Endothelial cell of umbilical vein (primary cell): ENCODE results near the gene CACNG5. TPM values are rescaled to one million over a fixed set of nuclear protein-coding genes. Genes with fewer than 3 reads are reported as not detected.

Experiments used
- BruUV-seq: library from RNA; stranded (reverse); fragments of 400-500 nt; replicated peaks from 2 replicates; lab custom pipeline; 2021; lab: Mats Ljungman, UMichigan
- CTCF ChIA-PET: fragments of 300-600, 350-600 bp; sonication (Branson Sonifier 250); formaldehyde crosslinking; loops from one replicate; lab custom pipeline; 2021; ENCODE audit warnings: antibody characterized with exemption, inconsistent platforms; lab: Charles Lee
- POLR2A ChIA-PET: fragments of 300-600, 350-600 bp; sonication (Branson Sonifier 250); formaldehyde crosslinking; loops from one replicate; lab custom pipeline; 2021; ENCODE audit warnings: antibody characterized with exemption, inconsistent platforms; lab: Charles Lee
- DNase-seq: peaks from one replicate; pipeline ENCODE4 v3.0.0-alpha.2; 2011; ENCODE audit warnings: low read depth, low spot score
- FAIRE-seq: peaks from 2 replicates; lab custom pipeline; 2011; peaks lifted over from hg19 to GRCh38; lab: Jason Lieb, UNC
- H2AFZ ChIP-seq: 2 replicates; pipeline ENCODE4 v1.6.0; 2012; ENCODE audit warnings: low read depth, low read length, control low read depth, inconsistent platforms
- H3K27ac ChIP-seq: 2 replicates; pipeline ENCODE4 v1.5.1; 2011; ENCODE audit warnings: low read depth, mild to moderate bottlenecking, control low read depth, low read length, moderate library complexity; ENCODE audit not compliant: insufficient read depth
- H3K27me3 ChIP-seq, 2 experiments: 2 replicates each; pipeline versions ENCODE4 v1.6.0 to v1.6.1; 2011; ENCODE audit warnings: low read length in 2 of 2, mixed read lengths in 1 of 2; ENCODE audit not compliant: control insufficient read depth in 2 of 2, insufficient read depth in 2 of 2
- H3K36me3 ChIP-seq, 2 experiments: 2 replicates in 1 of 2; 3 replicates in 1 of 2; pipeline ENCODE4 v1.5.1; 2011; ENCODE audit warnings: low read length in 2 of 2, mild to moderate bottlenecking in 1 of 2, moderate library complexity in 1 of 2; ENCODE audit not compliant: control insufficient read depth in 2 of 2, insufficient read depth in 2 of 2; ENCODE audit errors: extremely low read depth in 1 of 2
- H3K4me1 ChIP-seq: 3 replicates; pipeline ENCODE4 v1.5.1; 2011; ENCODE audit warnings: mild to moderate bottlenecking, low read length; ENCODE audit not compliant: control insufficient read depth, insufficient read depth; ENCODE audit errors: extremely low read depth
- H3K4me2 ChIP-seq: 2 replicates; pipeline ENCODE4 v1.6.1; 2011; ENCODE audit warnings: low read length, control low read depth, mixed read lengths; ENCODE audit not compliant: insufficient read depth
- H3K4me3 ChIP-seq, 3 experiments: fragments of 200-600 bp in 1 of 3; sonication (generic), shearing (Covaris generic) in 1 of 3; replicated peaks in 1 of 3; 2 replicates each; pipeline ENCODE4 v1.5.1; 2011 to 2016; ENCODE audit warnings: control low read depth in 3 of 3, low read length in 3 of 3, mild to moderate bottlenecking in 2 of 3, inconsistent platforms in 1 of 3, low read depth in 1 of 3, moderate library complexity in 1 of 3; ENCODE audit not compliant: insufficient read depth in 1 of 3
- H3K79me2 ChIP-seq: 2 replicates; pipeline ENCODE4 v1.6.0; 2012; ENCODE audit warnings: low read length, inconsistent platforms; ENCODE audit not compliant: control insufficient read depth, insufficient read depth
- H3K9ac ChIP-seq: replicated peaks from 2 replicates; pipeline ENCODE3; 2011; ENCODE audit warnings: low read length, control low read depth; ENCODE audit not compliant: insufficient read depth; ENCODE audit errors: extremely low read depth
- H3K9me1 ChIP-seq: replicated peaks from 3 replicates; pipeline ENCODE4 v1.6.0; 2011; ENCODE audit warnings: mild to moderate bottlenecking, low read length; ENCODE audit not compliant: control insufficient read depth, insufficient read depth; ENCODE audit errors: extremely low read depth
- H3K9me3 ChIP-seq: replicated peaks from 2 replicates; pipeline ENCODE4 v1.5.1; 2012; ENCODE audit warnings: low read length, inconsistent platforms; ENCODE audit not compliant: control insufficient read depth, insufficient read depth
- H4K20me1 ChIP-seq: replicated peaks from 2 replicates; pipeline ENCODE3; 2011; ENCODE audit warnings: mild to moderate bottlenecking, low read length; ENCODE audit not compliant: control insufficient read depth, insufficient read depth; ENCODE audit errors: extremely low read depth
- CTCF ChIP-seq, 2 donors: IDR thresholded peaks; 1 replicate in 1 of 2; 2 replicates in 1 of 2; pipeline ENCODE4 v1.5.1; 2011; ENCODE audit warnings: low read length in 2 of 2, mild to moderate bottlenecking in 2 of 2, moderate library complexity in 2 of 2, control low read depth in 1 of 2, inconsistent platforms in 1 of 2, low read depth in 1 of 2; ENCODE audit not compliant: insufficient read depth in 1 of 2; ENCODE audit errors: extremely low read depth in 1 of 2
- EZH2 ChIP-seq: IDR thresholded peaks from 2 replicates; pipeline ENCODE4 v1.6.1; 2012; ENCODE audit warnings: borderline replicate concordance, low read depth, mild to moderate bottlenecking, moderate library complexity, low read length, inconsistent platforms; ENCODE audit not compliant: severe bottlenecking
- FOS ChIP-seq: IDR thresholded peaks from 2 replicates; pipeline ENCODE4 v1.6.1; 2011; ENCODE audit warnings: mild to moderate bottlenecking, low read length, moderate library complexity, borderline replicate concordance; ENCODE audit not compliant: insufficient read depth
- GATA2 ChIP-seq: IDR thresholded peaks from 2 replicates; pipeline ENCODE4 v1.7.0; 2011; ENCODE audit warnings: low read depth, mild to moderate bottlenecking, moderate library complexity, mixed read lengths, low read length; ENCODE audit not compliant: insufficient read length, insufficient read depth
- JUN ChIP-seq: IDR thresholded peaks from 2 replicates; pipeline ENCODE4 v1.6.1; 2011; ENCODE audit warnings: borderline replicate concordance, low read depth; ENCODE audit not compliant: insufficient read length, insufficient read depth
- MAX ChIP-seq: IDR thresholded peaks from 2 replicates; pipeline ENCODE4 v1.6.1; 2011; ENCODE audit not compliant: insufficient read depth, insufficient read length
- MYC ChIP-seq: IDR thresholded peaks from one replicate; pipeline ENCODE4 v1.6.1; 2011; ENCODE audit warnings: mild to moderate bottlenecking, low read depth, low read length
- POLR2A ChIP-seq: IDR thresholded peaks from 2 replicates; pipeline ENCODE4 v1.6.1; 2012; ENCODE audit warnings: low read depth, mild to moderate bottlenecking, control low read depth, low read length
- POLR2AphosphoS5 ChIP-seq: IDR thresholded peaks from 2 replicates; pipeline ENCODE4 v1.6.1; 2012; ENCODE audit warnings: low read depth, mild to moderate bottlenecking, control low read depth, low read length, moderate library complexity; ENCODE audit not compliant: insufficient read depth
- dilution Hi-C: fragments of 300-500 bp; cut with MboI; formaldehyde crosslinking; loops from one replicate; pipeline ENCODE4 v1.15.0; 2019; ENCODE audit warnings: low sequenced_read_pairs; ENCODE audit not compliant: extremely low pct_ligation_motif_present
- intact Hi-C: fragments of 100-400 bp; cut with micrococcal nuclease; formaldehyde crosslinking; loops from one replicate; pipeline ENCODE4 v1.10.0; 2022
- polyA plus RNA-seq, 4 experiments: library from polyadenylated mRNA; depleted of rRNA in 3 of 4; stranded (reverse) in 3 of 4; unstranded in 1 of 4; fragments of >200 nt; gene quantifications; 2 replicates each; pipeline versions ENCODE4 v1.2.1 to v1.2.3, GENCODE V29; 2011 to 2012; ENCODE audit warnings: missing spikeins in 1 of 4
- total RNA-seq: library from RNA; stranded (reverse); gene quantifications from 2 replicates; pipeline ENCODE4 v1.2.3, GENCODE V29; 2021

CACNG5 gene
- total and polyA plus RNA-seq, 2 donors (not counting 3 experiments of a cell fraction or from before 2014, with no cell fraction given): not detected

GRCh38 chr17:66789093-66789492 is 45.8 kb upstream of the CACNG5 start:
- Histone ChIP-seq H3K27ac (no peak overlapping the region), H3K79me2 (no peaks in the 10 kb centered on the region), H3K9me1 (no peaks in the 10 kb centered on the region), H3K4me1 (no peaks in the 10 kb centered on the region), H3K9ac (no peak overlapping the region), H3K36me3 (peaks cover 2 to 3% of the 10 kb centered on the region in 2 experiments), H3K4me2 (no peak overlapping the region), H3K9me3 (no peaks in the 10 kb centered on the region), H3K27me3 (no peaks in the 10 kb centered on the region), H3K4me3 (no peak overlapping the region), H2AFZ (no peak overlapping the region), H4K20me1 (no peaks in the 10 kb centered on the region)
- no peak for DNase-seq
- ChIA-PET POLR2A (no interaction called here), CTCF (no interaction called here)
- intact Hi-C loops: no loop called here
- no peak for TF ChIP-seq FOS
- no peak for TF ChIP-seq POLR2A
- TF ChIP-seq EZH2: no peak
- no peak for TF ChIP-seq JUN
- no peak for TF ChIP-seq MAX
- TF ChIP-seq MYC: no peak
- no peak for TF ChIP-seq CTCF (IDR thresholded peaks at IDR 0.05; ENCODE audit: extremely low read depth in 1 of 2, insufficient read depth in 1 of 2, low read depth in 1 of 2, low read length in 2 of 2)
- TF ChIP-seq GATA2: no peak
- no peak for TF ChIP-seq POLR2AphosphoS5
- BruUV-seq: no TSS peak
- FAIRE-seq: no peak
- dilution Hi-C loops: no loop called here
